GM21786 (cell line): ENCODE data around the gene ARL14EPL.

ENCODE experiments used
- ATAC-seq: cut with Tn5 transposase; IDR thresholded peaks from one replicate; pipeline ENCODE4 v1.9.1; 2021; ENCODE audit not compliant: unreplicated experiment

The ARL14EPL gene

DNA sequence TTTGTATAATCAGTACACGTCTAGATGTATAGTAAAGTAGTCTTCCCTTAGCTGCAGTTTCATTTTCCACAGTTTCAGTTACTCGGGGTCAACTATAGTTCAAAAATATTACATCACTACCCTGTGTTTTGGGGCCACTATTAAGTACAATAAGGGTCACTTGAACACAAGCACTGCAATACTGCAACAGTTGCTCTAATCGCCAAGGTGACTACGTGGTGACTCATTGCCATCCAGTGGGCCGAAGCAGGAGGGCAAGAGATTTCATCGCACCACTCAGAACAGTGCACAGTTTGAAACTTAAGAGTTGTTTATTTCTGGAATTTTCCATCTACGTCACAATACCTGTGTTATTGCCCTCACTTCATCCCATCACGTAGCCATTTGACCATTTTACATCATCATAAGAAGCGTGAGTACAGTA is at the start of gene ARL14EPL:
TSS of gene ARL14EPL (plus strand) at position 379 of the 424 bp plus-strand sequence. CDS start 18,994 bp downstream, outside the sequence.
- ATAC-seq, result peak; percentile 68

DNA sequence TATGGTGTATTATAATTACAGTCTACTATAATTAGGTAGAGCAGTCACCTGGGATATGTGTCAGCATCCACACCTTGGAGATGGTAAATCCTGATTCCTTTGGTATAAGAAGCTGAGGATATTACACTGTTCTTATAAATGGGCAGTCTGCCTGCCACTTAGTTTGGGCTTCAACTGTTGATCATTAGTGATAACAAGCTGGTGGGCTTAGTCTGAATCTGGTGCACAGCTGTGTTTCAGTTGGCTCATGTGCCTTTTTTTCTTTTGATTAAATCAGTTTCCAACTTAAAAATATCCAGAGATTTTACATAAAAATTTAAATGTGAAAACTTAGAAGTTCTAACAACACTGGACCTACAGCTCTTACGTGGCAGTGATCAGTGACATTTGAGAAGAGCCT is 48.8 kb upstream of the ARL14EPL start:
- no peak for ATAC-seq

DNA sequence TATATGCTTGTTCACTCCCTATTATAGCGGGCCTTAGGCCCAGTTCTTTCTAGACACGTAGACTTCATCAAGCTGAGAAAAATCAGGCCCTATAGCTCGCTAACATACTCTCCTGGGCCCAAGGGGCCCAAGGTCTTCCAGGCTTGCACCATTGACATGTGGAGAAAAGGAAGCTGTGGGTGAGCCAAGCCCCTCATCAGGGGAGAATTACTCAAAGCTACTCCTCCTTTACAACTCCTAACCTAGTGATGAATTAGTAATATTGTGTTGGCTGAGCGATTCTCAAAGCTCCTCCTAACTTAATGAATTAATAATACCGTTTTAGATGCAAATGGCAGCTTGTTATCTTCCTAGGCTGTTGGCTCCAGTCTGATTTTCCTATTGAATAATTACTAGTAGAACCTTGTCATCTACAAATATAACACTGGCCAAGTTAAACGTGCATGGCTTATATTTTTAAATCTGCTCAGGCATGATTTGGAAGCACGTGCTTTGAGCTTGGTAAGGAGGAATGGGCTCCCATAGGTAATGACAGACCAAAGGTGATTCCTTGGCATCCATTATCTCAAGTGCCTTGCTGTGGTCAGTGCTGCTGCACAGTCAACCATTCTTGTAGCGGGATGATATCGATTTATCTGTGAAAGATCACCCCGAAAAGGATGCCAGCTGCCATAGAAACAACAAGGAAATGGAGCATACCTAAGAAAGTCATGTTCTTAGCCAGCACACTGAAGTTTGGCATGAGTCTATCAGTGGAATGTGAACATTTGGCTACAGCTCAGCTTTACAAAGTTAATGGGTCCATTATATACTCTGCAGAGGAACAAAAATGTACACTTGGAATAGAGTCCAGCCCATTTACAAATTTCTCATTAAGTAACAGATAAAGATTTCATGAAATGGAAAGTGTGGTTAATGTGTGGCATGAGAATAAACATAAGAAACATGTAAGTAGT is 46.2 kb upstream of the ARL14EPL start:
- no peak for ATAC-seq

DNA sequence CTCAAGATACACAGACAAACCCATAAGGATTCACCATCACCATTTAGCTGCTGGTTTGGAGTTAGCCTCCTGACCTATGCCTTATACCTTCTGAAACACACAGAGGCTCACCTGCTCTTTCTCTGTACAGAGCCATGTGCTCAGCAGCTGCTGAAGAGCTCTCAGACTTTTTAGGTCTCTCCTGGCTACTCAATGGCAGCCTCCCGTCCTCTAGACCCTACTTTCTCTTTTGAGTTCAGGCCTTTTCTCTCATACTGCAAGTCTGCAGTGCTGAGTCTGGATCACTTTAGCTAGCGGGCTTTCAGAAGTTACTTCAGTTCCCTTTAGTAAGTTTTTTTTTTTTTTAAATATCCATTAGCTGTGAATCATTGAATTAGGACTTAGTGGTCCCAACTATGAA is 44.3 kb upstream of the ARL14EPL start:
- ATAC-seq, result no peak

DNA sequence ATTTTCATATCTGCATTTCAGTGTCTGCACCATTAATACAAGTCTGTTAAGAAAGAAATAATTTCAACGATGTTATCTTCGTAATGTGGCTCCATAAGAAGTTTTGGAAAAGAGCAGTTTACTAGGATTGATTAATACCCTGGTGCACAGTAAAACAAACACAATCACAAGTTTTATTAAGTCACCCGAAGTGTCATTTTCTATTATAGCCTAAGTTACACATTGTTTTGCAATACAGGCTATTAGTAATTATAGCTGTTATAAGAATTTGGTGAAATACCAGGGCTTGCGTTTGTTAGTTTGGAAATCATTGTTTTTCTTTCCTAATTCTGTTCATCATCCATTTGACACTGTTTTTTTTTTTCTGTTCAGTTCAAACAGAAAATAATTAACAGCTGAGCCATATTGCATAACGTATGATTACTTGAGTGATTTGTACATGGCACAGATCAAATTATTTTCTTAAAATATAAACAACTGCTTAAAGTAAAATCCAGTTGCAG is 39.4 kb upstream of the ARL14EPL start:
- ATAC-seq, result no peak

DNA sequence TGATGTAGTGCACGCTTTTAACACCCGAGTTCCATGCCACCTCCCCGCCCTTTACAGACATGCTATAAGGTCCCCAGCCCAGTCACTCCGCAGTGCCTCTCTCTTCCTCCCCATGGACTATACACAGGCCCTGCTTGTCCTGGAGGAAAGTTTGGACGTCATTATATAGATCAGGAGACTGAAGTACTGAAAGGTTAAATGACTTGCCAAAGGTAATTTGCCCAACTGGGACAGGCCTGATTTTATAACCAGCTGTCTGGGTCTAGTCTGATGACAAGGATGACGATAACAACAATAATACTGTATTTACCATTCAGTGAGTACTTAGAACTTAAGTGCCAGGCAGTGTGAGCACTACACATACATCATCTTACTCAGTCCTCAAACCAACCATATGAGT is 36.9 kb upstream of the ARL14EPL start:
- no peak for ATAC-seq

DNA sequence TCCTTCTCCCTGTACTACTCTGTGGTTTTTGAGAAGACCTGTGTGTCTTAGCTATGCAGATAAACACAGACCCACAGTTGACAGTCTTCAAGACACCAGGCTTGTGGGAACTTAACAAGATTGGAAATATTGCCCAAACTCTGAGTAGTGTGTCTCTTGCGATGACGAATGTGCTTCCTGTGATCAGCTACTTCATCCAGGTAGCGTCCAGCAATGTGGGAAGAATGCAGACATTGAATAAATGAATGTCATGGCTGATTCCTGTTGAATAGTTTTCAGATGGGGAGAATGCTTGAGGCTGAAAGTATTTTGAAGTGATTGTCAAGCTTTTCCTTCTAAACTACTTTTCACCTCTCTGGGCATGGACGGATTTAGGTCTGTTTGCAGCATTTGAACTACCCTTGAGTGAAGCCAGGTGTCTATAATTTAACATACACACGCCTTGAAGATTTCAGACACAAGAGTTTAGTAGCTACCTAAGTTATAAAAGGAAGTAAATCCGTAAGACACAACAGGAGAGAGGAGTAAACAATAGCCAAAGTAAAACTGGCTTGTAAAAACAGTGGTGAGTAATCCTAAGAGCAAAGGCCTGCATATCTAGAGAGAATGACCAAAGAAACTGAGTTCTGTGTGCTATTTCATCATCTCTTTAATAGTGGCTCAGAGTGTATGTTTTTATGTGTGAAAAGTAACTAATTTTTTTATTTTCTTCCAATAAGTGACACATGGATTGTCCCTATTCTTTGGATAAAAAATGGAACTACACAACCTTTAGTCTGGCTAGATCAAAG is 30.0 kb upstream of the ARL14EPL start:
- no peak for ATAC-seq

DNA sequence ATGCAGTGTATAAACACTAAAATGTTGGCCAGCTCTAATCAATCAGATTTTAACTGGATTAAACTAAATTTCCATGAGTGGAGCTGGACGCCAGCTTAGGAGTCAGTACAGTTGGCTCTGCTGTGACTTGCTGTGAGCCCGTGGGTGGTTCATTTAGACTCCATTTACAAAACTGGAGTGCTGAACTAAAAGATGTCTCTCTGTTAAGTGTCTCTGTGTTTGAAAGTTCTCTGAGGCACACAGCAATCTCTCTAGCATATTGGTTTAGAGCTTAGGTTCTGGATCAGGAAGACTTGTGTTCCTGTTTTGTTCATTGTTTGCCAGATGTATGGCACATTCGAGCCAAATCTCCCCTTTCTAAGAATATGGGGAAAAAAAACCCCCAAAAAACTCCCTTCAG is 28.0 kb upstream of the ARL14EPL start:
- no peak for ATAC-seq

DNA sequence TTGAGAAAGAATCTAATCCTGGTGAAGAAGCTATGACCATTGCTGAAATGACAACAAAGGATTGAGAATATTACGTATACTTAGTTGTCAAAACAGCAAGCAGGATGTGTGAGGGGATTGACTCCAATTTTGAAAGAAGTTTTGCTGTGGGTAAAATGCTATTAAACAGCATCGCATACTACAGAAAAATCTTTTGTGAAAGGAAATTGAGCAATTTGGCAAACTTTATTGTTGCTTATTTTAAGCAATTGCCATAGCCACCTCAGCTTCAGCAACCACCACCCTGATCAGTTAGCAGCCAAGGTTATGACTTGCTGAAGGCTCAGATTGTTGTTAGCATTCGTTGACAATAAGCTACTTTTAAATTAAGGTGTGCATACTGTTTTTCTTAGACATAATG is 22.5 kb upstream of the ARL14EPL start:
- no peak for ATAC-seq

DNA sequence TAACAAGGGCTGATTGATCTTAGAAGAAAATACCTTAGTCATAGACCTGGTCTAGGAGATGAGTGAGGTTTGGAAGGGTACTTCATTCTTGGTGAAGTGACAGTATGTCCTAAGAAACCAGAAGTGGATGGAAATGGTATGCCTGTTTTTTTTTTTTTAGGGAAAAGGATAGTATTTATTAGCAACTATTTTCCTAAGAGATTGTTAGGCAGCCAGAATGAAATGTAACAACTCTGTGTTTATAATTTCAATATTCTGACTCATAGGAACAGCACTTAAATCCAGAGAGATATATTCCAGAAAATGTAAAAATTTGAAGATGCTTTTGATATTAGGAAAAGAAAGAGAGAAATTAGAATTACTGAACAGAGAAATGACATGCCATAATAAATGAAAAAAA is 21.2 kb upstream of the ARL14EPL start:
- ATAC-seq, result no peak

DNA sequence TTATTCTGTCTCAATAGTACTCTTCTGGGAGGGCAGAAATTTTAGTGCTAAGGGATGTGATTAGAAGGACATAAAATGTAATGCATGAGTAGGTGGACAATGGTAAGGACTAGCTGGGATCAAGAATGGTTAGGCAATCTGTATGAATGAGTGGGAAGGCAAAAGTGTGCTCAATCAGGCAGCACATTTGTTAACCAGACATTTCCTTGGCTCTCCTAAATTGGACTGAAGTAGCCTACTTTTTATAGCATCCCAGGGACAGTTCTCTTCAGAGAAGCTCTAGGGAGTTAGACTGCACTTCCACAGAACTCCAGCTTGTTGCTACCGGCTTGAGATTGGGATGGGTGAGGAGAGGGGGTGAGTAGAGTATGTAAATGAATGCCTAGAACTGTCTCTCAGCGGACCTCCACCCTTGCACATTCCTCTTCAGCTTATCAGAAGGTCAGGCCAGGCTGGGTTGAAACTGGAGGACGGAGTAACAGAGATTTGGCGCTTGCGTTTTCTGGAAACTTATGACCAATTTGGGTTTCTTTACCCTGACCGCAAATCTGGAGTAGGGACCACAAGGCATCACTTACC is 19.0 kb upstream of the ARL14EPL start:
- no peak for ATAC-seq

DNA sequence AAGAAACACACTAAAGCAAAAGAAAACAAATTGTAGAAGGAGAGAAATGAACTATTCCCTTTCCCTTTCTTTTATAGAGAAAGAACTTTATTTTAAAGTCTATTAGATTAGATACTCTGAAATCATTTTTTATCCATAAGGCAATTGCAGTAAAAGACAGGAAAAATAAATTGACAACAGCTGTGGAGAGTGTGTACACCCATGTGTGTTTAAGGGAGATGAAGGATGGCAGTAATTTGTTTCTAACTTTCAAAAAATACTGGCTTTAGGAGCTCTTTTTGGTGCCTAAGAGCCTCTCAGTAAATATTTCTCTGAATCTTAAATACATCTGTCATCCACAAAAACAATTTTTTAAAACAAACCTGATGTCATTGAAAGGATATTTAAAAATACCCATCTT is 18.3 kb upstream of the ARL14EPL start:
- ATAC-seq, result no peak

DNA sequence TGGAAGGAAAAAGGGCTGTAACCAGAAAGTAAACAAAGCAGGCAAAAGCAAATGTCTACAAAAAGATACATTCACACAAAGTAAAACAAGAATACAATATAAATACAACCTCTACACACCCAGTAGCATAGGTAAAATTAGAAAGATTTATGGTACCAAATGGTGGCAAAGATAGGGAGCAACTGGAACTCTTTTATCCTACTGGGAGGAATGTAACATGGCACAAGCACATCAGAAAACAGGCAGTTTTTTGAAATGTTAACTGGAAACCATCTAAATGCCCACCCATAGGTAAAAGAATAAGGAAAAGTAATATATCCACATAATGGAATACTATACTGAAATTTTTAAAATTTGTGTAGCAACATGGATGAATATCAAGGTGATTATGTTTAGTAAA is 8.7 kb upstream of the ARL14EPL start:
- no peak for ATAC-seq

DNA sequence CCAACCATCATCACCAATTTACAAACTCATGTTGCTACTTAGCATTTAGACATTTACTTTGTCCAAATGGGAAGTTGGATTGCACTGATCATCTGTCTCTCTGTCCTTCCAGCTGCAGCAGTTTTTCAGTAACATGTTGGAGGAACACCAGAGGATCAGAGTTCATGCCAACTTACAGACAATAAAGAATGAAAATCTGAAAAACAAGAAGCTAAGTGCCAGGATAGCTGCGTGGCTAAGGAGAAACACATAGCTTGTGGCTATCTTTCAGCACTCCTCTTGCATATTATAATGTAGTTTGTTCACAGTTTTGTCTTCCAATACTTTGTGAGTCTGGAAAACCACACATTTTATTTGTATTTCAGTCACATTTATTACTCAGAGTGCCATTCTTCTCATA is 6.4 kb upstream of the ARL14EPL start:
- ATAC-seq, result no peak

DNA sequence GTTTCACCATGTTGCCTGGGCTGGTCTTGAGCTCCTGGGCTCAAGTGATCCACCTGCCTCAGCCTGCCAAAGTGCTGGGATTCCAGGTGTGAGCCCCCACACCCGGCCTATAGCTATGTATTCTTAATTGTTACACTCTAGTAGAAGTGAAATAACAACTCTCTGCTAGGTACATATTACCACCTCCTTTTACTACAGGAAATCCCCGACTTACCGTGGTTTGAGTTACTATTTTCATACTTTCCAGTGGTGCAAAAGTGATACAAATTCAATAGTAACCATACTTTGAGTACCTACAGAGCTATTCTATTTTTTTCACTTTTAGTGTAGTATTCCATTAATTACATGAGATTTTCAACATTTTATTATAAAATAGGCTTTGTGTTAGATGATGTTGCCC is 719 bp downstream of the ARL14EPL start:
- ATAC-seq, result peak; percentile 38

DNA sequence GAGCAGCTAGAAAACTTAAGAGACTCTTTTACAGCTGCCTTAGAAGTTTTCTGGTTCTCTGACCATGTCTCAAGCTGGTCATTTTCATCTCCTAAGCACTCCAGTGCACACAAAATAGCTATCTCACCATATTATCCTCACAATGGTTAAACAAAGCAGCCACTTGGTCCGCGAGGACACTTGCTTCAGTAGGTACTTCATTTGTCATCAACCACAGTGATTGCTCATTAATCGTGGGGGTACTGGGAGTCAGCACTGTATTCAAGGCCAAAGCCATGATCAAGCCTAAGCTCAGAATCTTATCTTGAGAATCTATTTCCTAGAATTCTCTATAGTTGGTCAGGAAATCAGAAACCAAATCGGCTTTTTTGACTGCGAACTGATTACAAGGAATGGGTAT is 2.9 kb downstream of the ARL14EPL start:
- ATAC-seq, result no peak

DNA sequence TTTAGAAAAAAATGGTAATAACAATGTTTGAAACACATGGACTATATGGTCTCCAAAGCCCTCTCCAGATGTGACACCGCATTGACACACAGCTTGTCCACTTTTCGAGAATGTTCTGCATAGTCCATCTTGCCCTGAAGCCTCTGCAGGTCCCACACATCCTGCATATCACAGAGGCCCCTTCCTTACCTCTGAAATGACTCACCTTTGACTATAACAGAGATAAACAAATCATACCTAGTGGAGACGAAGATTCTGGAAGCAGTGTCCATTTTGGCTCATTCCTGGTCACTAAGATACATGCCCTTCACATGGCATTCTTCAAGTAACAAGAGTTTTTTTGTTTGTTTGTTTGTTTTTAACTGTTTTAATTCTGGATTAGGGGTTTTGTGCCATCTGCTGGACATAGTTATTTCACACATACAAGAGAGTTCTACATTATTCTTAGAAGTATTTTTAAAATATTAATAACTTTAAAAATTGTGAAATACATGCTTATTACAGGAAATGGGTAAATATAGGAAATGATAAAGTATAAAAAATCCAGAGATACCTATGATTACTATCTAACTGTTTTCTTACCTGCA is 5.1 kb downstream of the ARL14EPL start:
- no peak for ATAC-seq

DNA sequence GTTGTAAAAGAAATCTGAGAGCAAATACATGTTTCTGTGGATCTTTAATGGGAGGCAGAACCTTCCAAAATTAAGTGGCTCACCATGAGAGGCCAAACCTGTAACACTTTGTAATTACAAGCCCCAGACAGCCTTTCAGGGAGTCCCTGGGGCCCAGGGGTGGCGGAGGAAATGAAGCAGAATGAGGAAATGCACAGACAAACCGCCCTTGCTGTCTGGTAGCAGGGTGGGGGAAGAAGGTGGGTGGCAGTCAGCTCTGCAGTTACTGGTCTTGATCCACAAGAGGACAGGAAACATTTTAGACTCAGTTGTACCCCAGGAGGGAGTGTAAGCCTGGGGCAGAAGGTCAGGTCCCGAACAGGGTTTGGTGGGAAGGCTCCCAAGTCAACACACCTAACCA is 6.5 kb downstream of the ARL14EPL start:
- peak; percentile 73 for ATAC-seq

DNA sequence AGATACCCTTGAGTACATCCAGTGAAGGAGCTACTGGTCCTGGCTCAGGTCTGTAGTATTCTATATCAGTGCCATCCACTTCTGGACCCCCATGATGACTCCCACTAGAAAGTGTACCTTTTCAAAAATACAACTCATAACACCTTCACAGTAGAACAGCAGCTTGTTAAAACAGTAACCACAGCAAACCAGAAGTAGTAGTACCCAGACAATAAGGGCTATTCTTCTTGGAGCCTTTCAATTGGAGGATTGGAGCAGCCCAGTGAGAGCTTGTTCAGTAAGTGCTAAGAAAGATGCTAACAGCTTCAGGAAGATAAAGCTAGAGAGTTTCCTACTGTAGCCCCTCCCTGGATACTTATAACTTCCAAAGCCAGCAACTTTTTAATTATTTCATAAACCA is 10.1 kb downstream of the ARL14EPL start:
- no peak for ATAC-seq

DNA sequence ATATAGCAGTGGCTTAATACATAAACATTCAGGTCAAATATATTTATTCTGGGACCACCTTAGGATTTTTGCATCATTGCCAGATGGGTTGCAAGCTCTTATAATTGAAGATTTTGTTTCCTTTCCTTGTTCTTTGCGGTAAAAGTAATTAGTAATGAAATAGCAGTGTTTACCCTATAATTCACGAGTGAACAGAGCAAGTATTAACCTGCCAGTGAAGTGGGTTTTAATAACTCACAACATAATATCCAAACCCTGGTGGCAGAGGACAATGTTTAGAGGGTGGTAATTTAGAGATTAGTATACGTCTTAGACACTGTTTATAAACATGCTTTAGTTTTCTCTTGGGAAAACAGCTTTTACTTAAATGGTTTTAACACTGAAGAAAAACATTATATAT is 11.8 kb downstream of the ARL14EPL start:
- no peak for ATAC-seq

DNA sequence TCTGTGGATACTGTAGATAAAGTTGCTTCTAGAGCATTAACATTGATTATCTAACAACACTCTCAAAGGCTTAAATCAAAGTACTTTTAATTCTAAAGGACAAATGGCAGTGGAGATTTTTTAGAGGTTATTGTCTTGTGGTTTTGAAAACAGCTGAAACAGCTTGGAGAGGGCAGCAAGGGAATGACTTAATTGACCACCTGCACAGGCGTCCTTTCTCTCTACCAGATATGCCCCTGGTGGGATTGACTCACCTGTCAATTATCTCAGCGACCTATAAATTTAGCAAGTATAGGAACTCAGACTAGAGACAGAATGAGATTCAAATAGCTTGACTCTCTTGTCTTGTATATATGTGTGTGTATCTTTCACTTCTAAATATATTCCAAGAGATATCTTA is 13.5 kb downstream of the ARL14EPL start:
- ATAC-seq, result no peak
